Measurements from ENCODE around the gene LMO2.

Gene LMO2

DNA sequence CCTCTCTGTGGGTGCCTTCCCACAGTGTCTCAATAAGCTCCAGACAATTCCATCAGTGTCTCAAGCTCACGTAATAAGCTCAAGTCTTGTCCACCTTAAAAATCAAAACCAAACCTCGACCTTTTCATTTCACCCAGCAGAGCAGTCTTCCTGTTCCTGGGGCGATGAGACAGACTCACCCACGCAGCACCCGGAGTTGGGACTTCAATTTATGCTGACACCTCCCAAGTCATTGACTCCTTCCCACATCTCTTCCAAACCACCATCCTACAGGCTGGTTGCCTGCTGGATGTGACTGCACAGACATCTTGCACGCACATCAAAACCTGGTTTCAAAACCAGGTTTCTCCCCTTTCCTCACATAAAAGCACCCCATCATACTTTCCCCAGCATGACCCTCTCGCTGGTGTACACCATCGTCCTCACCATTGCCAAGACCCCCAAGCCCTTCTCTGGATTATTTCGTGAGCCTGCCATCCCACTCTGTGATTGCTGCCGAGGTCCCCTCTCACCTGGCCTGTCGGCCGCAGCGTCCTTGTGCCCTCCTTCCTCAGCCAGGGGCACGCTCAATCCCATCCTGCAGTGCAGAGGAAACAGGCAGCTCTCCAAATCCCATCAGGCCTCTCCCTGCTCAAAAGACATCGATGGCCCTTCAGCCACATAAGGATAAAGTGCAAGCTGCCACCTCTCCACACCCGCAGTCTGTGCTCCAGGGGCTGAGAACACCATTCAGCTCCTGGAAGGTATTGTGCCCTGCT is 72.4 kb downstream of the LMO2 start:
- DNase-seq (ENCODE audit: low spot score) = no peak
